ENCODE data around the gene HOXA3. TPM values are rescaled to one million over a fixed set of nuclear protein-coding genes. Genes with fewer than 3 reads are reported as not detected.

The HOXA3 gene
- polyA plus RNA-seq, 1 of the 3 experiments (the other 2 are of a cell fraction): 0.15 TPM

- no peaks in the 10 kb centered on the region for H3F3A ChIP-seq (replicated peaks; ENCODE audit: insufficient read depth)
- no peak overlapping the region for H3K4me3 ChIP-seq (ENCODE audit: low read depth in 2 of 2, low read length in 1 of 2)
- H3K79me2 ChIP-seq (ENCODE audit: insufficient read depth): no peaks in the 10 kb centered on the region
- no peaks in the 10 kb centered on the region for H4K20me1 ChIP-seq (ENCODE audit: insufficient read depth)
- WGBS (ENCODE audit: low lambda C conversion rate): 11% methylated on average over 10 of the region's 14 CpGs
- H2AFZ ChIP-seq (ENCODE audit: low read depth): no peak overlapping the region
- ChIA-PET CTCF (interaction anchor here (1.1 kb wide), 1 partner anchor 28 kb away, joined by 3 read pairs; no protein-coding TSS in a partner anchor), POLR2A (no interaction called here)
- H3K36me3 ChIP-seq (replicated peaks in 1 of 2; ENCODE audit: control insufficient read depth in 1 of 2, insufficient read depth in 2 of 2, low read length in 1 of 2): no peaks in the 10 kb centered on the region
- H3K4me1 ChIP-seq (ENCODE audit: control insufficient read depth in 1 of 2, insufficient read depth in 2 of 2, low read depth in 1 of 2, low read length in 1 of 2): no peaks in the 10 kb centered on the region
- H3K9me3 ChIP-seq: no peaks in the 10 kb centered on the region
- H3K9ac ChIP-seq: no peak overlapping the region
- DNase-seq: no peak
- H3K4me2 ChIP-seq: no peak overlapping the region
- H3K9me2 ChIP-seq: no peaks in the 10 kb centered on the region
- no peak for TF ChIP-seq NRF1 (IDR thresholded peaks at IDR 0.05; ENCODE audit: low read depth, low read length)
- no peak for TF ChIP-seq PBX3 (IDR thresholded peaks at IDR 0.05)
- TF ChIP-seq POLR2AphosphoS5 (IDR thresholded peaks at IDR 0.05; ENCODE audit: low read depth, low read length): no peak
- no peak for TF ChIP-seq EP300 (IDR thresholded peaks at IDR 0.05; ENCODE audit: borderline replicate concordance in 1 of 2, low read depth in 1 of 2, low read length in 1 of 2)
- TF ChIP-seq YY1 (IDR thresholded peaks at IDR 0.05; ENCODE audit: low read depth): no peak
- no peak for TF ChIP-seq FOSL2 (IDR thresholded peaks at IDR 0.05; ENCODE audit: borderline replicate concordance, low read depth)
- no peak for TF ChIP-seq FOXM1 (IDR thresholded peaks at IDR 0.05; ENCODE audit: low read depth)
- no peak for TF ChIP-seq TAF1 (IDR thresholded peaks at IDR 0.05; ENCODE audit: borderline replicate concordance, low read depth, low read length)
- no peak for TF ChIP-seq JUND (IDR thresholded peaks at IDR 0.05)
- no peak for TF ChIP-seq MEF2A (IDR thresholded peaks at IDR 0.05; ENCODE audit: borderline replicate concordance, low read depth)
- no peak for TF ChIP-seq CHD2 (IDR thresholded peaks at IDR 0.05; ENCODE audit: low read length, partially characterized antibody)
- no peak for TF ChIP-seq MXI1 (IDR thresholded peaks at IDR 0.05; ENCODE audit: low read depth, low read length)
- no peak for TF ChIP-seq FOXJ3 (CRISPR knock-in tag; IDR thresholded peaks at IDR 0.05)
- TF ChIP-seq USF1 (IDR thresholded peaks at IDR 0.05; ENCODE audit: borderline replicate concordance, low read depth): no peak
- no peak for TF ChIP-seq USF2 (IDR thresholded peaks at IDR 0.05; ENCODE audit: borderline replicate concordance, low read depth, low read length)
- TF ChIP-seq EZH2phosphoT487 (IDR thresholded peaks at IDR 0.05; ENCODE audit: borderline replicate concordance, low read depth): no peak; the same call in 1 of the 2 replicates
- no peak for TF ChIP-seq TCF12 (IDR thresholded peaks at IDR 0.05)
- no peak for TF ChIP-seq REST (IDR thresholded peaks at IDR 0.05; ENCODE audit: low read depth, low read length)
- no peak for TF ChIP-seq IRF3 (IDR thresholded peaks at IDR 0.05; ENCODE audit: low read depth, low read length)
- H3K27ac ChIP-seq (ENCODE audit: low read depth in 2 of 2, low read length in 1 of 2): no peak overlapping the region
- peaks cover 96% of the 10 kb centered on the region for H3K27me3 ChIP-seq (ENCODE audit: insufficient read depth)
Observed at GRCh38 chr7:27123007-27123476, 29.3 kb downstream of the HOXA3 start.
